ENCODE measurements around the gene PRCP.

DNA sequence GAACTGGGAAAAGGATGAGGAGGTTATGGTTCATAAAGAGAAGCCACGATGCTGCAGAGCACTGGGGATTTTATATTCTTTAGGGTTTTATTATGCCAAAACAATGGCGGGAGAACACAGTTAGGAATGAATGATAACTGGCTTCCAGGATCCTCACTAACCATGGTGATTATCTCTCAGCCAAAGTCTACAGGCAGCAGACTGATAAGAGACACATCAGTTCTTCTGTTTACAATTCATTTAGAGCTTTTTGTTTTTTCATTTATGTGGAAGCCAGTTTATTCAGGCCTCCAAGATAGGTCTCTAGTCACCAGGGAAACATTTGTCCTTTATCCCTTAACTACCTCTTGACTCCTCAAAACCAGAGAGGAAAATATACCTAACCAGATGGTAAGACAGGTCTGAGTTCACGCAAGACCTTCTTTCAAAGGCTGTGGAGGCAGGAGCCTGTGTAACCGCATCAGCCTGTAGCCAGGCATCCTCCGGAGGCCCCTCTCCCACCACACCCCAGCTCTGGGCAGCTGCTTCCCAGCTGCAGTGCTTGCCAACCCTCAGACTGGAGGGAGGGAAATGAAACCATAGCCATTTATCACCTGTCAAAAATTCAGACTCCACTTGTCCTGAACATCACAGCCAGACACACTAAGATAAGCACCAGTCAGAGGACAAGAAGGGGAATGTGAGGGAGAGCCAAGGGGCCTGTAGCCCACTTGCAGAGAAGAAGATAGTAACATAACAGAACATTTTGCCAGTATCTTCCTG lies 109.3 kb downstream of the PRCP start:
- TF ChIP-seq, protein P1, sequence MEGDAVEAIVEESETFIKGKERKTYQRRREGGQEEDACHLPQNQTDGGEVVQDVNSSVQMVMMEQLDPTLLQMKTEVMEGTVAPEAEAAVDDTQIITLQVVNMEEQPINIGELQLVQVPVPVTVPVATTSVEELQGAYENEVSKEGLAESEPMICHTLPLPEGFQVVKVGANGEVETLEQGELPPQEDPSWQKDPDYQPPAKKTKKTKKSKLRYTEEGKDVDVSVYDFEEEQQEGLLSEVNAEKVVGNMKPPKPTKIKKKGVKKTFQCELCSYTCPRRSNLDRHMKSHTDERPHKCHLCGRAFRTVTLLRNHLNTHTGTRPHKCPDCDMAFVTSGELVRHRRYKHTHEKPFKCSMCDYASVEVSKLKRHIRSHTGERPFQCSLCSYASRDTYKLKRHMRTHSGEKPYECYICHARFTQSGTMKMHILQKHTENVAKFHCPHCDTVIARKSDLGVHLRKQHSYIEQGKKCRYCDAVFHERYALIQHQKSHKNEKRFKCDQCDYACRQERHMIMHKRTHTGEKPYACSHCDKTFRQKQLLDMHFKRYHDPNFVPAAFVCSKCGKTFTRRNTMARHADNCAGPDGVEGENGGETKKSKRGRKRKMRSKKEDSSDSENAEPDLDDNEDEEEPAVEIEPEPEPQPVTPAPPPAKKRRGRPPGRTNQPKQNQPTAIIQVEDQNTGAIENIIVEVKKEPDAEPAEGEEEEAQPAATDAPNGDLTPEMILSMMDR (IDR thresholded peaks at IDR 0.05) = no peak
- no peak for TF ChIP-seq POLR2AphosphoS5 (IDR thresholded peaks at IDR 0.05; ENCODE audit: low read depth, low read length)
- TF ChIP-seq TCF7L2 (IDR thresholded peaks at IDR 0.05; ENCODE audit: low read depth, low read length) = no peak
